LNCaP clone FGC (cell line): ENCODE data around the gene TMEM25.

ENCODE experiments used
- DNase-seq: peaks from one replicate; pipeline ENCODE4 v3.0.0-alpha.2; 2011; ENCODE audit warnings: low read depth
- H3K4me3 ChIP-seq: 2 replicates; pipeline ENCODE4 v1.5.1; 2011; ENCODE audit warnings: mild to moderate bottlenecking, low read depth, low read length, control low read depth
- CTCF ChIP-seq: IDR thresholded peaks from 2 replicates; pipeline ENCODE4 v1.5.1; 2012; ENCODE audit warnings: mild to moderate bottlenecking; ENCODE audit not compliant: control insufficient read depth, insufficient read depth; ENCODE audit errors: extremely low read depth

Gene TMEM25

GRCh38 chr11:118581057-118581456, 50.1 kb downstream of the TMEM25 start:
- no peak overlapping the region for H3K4me3 ChIP-seq
- no peak for DNase-seq
- TF ChIP-seq CTCF, result no peak
